Muscle of leg (tissue), 11 donors: ENCODE measurements around the gene CCSER1. TPM values are rescaled to one million over a fixed set of nuclear protein-coding genes. Genes with fewer than 3 reads are reported as not detected.

Experiments used
- DNase-seq: peaks from one replicate; pipeline ENCODE4 v3.0.0; 2013
- H3K27ac ChIP-seq: one replicate; pipeline ENCODE4 v1.5.1; 2013; ENCODE audit warnings: mild to moderate bottlenecking, low read length, control low read depth
- H3K27me3 ChIP-seq: one replicate; pipeline ENCODE4 v1.6.1; 2013; ENCODE audit warnings: low read length; ENCODE audit not compliant: control insufficient read depth, insufficient read depth
- H3K36me3 ChIP-seq: one replicate; pipeline ENCODE4 v1.6.1; 2013; ENCODE audit warnings: low read length; ENCODE audit not compliant: control insufficient read depth, insufficient read depth
- H3K4me1 ChIP-seq: one replicate; pipeline ENCODE4 v1.6.1; 2013; ENCODE audit warnings: low read length; ENCODE audit not compliant: control insufficient read depth, insufficient read depth
- H3K4me3 ChIP-seq: one replicate; pipeline ENCODE4 v1.5.1; 2013; ENCODE audit warnings: low read length, control low read depth
- H3K9me3 ChIP-seq: replicated peaks from 2 replicates; pipeline ENCODE4 v1.6.1; 2013; ENCODE audit warnings: low read depth, low read length; ENCODE audit not compliant: control insufficient read depth
- WGBS: methylation state at CpG from one replicate; pipeline ENCODE4 v1.1.5; 2013; ENCODE audit warnings: missing lambda C conversion rate; ENCODE audit not compliant: insufficient coverage; 5-methylcytosine and 5-hydroxymethylcytosine counted together
- polyA plus RNA-seq, 8 donors: library from polyadenylated mRNA; unstranded; fragments of 120-200 nt; gene quantifications; one replicate each; pipeline versions ENCODE4 v1.2.1 to v1.2.3, GENCODE V29; 2013; ENCODE audit warnings: inconsistent platforms in 1 of 8, low replicate concordance in 1 of 8; ENCODE audit not compliant: insufficient read length in 8 of 8, insufficient read depth in 1 of 8
- total RNA-seq: library from RNA; stranded (reverse); fragments of 120-200 nt; gene quantifications from one replicate; pipeline ENCODE4 v1.2.4, GENCODE V29; 2013

The CCSER1 gene
- total and polyA plus RNA-seq, 9 donors, result 0.26 to 1.2 (median 0.41) TPM

- Histone ChIP-seq H3K27ac (no peak overlapping the region), H3K27me3 (no peaks in the 10 kb centered on the region), H3K4me1 (no peaks in the 10 kb centered on the region), H3K4me3 (no peak overlapping the region), H3K36me3 (no peaks in the 10 kb centered on the region), H3K9me3 (no peaks in the 10 kb centered on the region)
- WGBS, result 100% methylated on average over 1 of the region's 5 CpGs
- DNase-seq, result no peak
Observed at GRCh38 chr4:90415116-90415515, 287.9 kb downstream of the CCSER1 start.

GRCh38 chr4:90419124-90419711 lies 292.0 kb downstream of the CCSER1 start:
- H3K27me3 ChIP-seq, result no peaks in the 10 kb centered on the region
- H3K4me3 ChIP-seq, result no peak overlapping the region
- DNase-seq, result peak; percentile 50

GRCh38 chr4:90421161-90421560 lies 294.0 kb downstream of the CCSER1 start:
- Histone ChIP-seq H3K4me1 (no peaks in the 10 kb centered on the region), H3K27me3 (no peaks in the 10 kb centered on the region), H3K36me3 (no peaks in the 10 kb centered on the region), H3K9me3 (no peaks in the 10 kb centered on the region), H3K27ac (no peak overlapping the region), H3K4me3 (no peak overlapping the region)
- no CpG with 5 or more reads among the region's 2 CpGs for WGBS
- no peak for DNase-seq

More at GRCh38 chr4:90419124-90419711, 292.0 kb downstream of the CCSER1 start:
- H3K9me3 ChIP-seq, result no peaks in the 10 kb centered on the region
- no peak overlapping the region for H3K27ac ChIP-seq
- no peaks in the 10 kb centered on the region for H3K4me1 ChIP-seq
- WGBS, result no CpG with 5 or more reads among the region's 2 CpGs
- no peaks in the 10 kb centered on the region for H3K36me3 ChIP-seq

DNA sequence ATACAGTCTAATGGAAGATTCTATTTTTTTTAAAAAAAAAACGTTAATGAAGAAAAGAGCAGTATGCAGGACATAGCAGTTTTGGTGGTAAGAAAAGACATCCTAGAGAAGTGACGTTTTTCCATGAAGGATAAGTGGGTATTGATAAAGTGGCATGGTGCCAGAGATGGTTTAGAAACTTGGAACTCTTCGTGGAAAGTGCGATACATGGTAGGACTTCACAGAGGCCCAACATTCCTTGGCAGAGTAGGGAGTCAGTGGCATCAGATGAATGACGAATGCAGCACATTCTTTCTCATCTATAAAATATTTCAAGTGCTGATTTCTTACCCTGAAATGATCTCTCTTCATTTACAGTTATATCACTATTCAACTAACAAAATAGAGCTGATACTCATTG lies 298.7 kb downstream of the CCSER1 start:
- Histone ChIP-seq H3K27me3 (no peaks in the 10 kb centered on the region), H3K9me3 (no peaks in the 10 kb centered on the region), H3K4me1 (no peaks in the 10 kb centered on the region), H3K4me3 (no peak overlapping the region), H3K36me3 (no peaks in the 10 kb centered on the region), H3K27ac (no peak overlapping the region)
- no peak for DNase-seq
- 67% methylated on average over 3 of the region's 5 CpGs for WGBS

- no peaks in the 10 kb centered on the region for H3K4me1 ChIP-seq
Observed at GRCh38 chr4:90438522-90438921, 311.3 kb downstream of the CCSER1 start.

DNA sequence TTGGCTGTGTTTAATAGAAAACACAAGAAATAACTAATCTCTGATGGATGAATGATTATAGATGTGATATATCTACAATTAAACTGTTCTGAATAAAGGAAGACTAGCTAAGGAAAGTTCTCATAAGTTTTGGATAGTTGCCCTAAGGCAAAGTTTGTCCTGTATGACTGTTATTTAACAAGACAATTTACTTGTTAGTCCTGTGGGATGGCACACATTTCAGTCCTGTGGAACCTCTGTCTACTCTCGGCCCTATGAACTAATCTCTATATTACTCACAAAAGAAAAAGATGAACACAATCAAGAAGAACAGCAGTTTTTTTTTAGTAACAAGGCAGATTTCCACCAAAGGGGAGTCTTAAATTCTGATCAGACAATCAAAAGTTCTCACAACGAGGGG lies 314.6 kb downstream of the CCSER1 start:
- H3K4me3 ChIP-seq, result no peak overlapping the region
- no peaks in the 10 kb centered on the region for H3K9me3 ChIP-seq
- WGBS, result no CpG with 5 or more reads among the region's 2 CpGs
- no peaks in the 10 kb centered on the region for H3K4me1 ChIP-seq
- H3K27me3 ChIP-seq, result no peaks in the 10 kb centered on the region
- no peak overlapping the region for H3K27ac ChIP-seq
- DNase-seq, result no peak
- no peaks in the 10 kb centered on the region for H3K36me3 ChIP-seq

More at GRCh38 chr4:90438522-90438921, 311.3 kb downstream of the CCSER1 start:
- no peak for DNase-seq
- H3K36me3 ChIP-seq, result no peaks in the 10 kb centered on the region
- no peaks in the 10 kb centered on the region for H3K9me3 ChIP-seq
- H3K27me3 ChIP-seq, result no peaks in the 10 kb centered on the region
- no peak overlapping the region for H3K4me3 ChIP-seq
- no peak overlapping the region for H3K27ac ChIP-seq

DNA sequence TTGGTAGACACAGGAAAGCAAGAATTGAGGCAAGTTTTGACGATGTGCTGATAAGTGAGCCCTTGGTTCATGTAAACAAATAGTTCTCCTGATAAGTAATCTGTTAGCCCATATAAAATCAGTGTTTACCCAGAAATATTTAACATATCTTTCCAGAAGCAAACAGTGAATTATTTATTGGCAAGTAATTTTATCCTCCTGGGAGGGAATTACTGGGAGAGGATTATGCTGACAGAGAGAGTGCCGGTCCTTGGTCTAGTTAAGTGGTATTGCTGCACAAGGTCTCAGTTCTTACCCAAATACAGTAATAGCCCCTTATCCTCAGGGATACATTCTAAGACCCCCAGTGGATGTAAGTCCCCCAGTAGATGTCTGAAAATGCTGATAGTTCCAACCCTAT lies 315.4 kb downstream of the CCSER1 start:
- DNase-seq, result no peak
- WGBS, result no CpG with 5 or more reads among the region's 2 CpGs
- H3K4me1 ChIP-seq, result no peaks in the 10 kb centered on the region
- no peaks in the 10 kb centered on the region for H3K36me3 ChIP-seq
- no peaks in the 10 kb centered on the region for H3K9me3 ChIP-seq
- no peaks in the 10 kb centered on the region for H3K27me3 ChIP-seq
- no peak overlapping the region for H3K4me3 ChIP-seq
- H3K27ac ChIP-seq, result no peak overlapping the region

DNA sequence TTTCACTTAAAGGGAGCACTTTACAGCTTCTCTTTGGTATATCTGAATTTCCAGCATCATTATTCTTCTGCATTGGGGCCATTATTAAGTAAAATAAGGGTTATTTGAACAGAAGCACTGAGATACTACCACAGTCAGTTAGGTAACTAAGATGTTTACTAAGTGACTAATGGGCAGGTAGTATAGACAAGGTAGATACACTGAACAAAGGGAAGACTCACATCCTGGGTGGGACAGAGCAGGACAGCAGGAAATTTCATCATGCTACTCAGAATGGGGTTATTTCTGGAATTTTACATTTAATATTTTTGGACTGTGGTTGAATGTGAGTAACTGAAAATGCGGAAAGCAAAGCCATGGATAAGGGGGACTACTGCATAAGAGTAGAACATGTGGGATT lies 316.0 kb downstream of the CCSER1 start:
- no peak overlapping the region for H3K27ac ChIP-seq
- DNase-seq, result no peak
- H3K4me3 ChIP-seq, result no peak overlapping the region
- H3K36me3 ChIP-seq, result no peaks in the 10 kb centered on the region
- no peaks in the 10 kb centered on the region for H3K27me3 ChIP-seq
- WGBS, result no CpG with 5 or more reads among the region's 1 CpG
- no peaks in the 10 kb centered on the region for H3K4me1 ChIP-seq
- H3K9me3 ChIP-seq, result no peaks in the 10 kb centered on the region

DNA sequence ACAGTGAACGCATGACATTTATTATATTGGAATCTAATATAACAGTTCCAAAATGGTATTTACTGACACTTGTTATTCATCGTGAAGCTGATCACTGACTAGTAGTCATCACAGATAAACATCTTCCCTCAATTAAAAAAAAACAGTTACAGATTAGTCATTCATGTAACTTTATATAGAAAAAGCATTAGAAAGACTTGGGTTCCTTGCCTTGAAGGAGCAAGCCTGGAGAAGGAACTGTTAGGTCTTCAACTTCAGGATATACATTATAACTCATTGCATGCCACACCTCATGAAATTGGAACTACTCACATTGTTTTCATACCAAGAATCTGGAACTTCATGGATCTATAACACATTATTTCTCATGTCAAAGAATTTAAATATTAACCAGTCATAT lies 317.7 kb downstream of the CCSER1 start:
- no peaks in the 10 kb centered on the region for H3K36me3 ChIP-seq
- no CpG with 5 or more reads among the region's 2 CpGs for WGBS
- H3K27ac ChIP-seq, result no peak overlapping the region
- no peak overlapping the region for H3K4me3 ChIP-seq
- DNase-seq, result no peak
- H3K4me1 ChIP-seq, result no peaks in the 10 kb centered on the region
- no peaks in the 10 kb centered on the region for H3K27me3 ChIP-seq
- peaks cover 1% of the 10 kb centered on the region for H3K9me3 ChIP-seq

DNA sequence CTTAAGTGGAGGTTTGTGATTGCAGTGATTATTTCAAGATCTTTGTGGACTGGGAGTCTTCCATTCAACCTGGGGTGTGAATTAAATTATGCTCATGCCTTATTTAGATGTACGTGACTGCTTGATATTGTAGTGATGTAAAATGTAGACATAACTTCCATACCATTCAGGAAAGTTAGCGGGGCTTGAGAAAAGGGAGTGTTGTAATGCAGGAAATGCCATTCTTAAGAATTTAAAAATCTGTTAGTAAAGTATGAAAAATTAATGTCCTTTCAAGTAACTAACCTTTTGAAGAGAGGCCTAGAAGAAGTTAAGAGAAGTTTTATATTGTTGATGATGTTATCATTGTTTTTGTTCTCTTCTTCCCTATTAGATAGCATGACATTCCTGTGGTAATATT lies 318.2 kb downstream of the CCSER1 start:
- Histone ChIP-seq H3K36me3 (no peaks in the 10 kb centered on the region), H3K4me1 (no peaks in the 10 kb centered on the region), H3K27me3 (no peaks in the 10 kb centered on the region), H3K4me3 (no peak overlapping the region), H3K27ac (no peak overlapping the region), H3K9me3 (peaks cover 2% of the 10 kb centered on the region)
- DNase-seq, result no peak
- WGBS, result no CpG with 5 or more reads among the region's 2 CpGs

DNA sequence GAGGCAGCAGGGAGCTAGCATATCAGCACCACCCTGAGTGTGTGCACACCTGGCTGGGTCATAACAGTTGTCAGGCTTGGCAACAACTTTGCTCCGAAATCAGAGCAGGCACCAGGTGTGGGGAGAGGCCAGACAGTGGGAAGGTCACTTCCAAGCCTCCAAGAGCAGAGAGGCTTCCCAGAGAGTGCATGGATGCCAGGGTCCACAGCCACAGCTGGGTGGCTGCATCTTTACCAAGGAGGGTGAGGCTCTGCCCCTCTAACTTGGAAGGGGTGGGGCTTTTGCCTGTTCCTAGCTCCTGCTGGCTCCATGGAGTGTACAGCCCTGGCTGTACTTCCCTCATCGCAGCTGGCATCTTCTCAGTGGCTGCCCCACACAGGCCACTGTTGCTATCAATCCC lies 322.4 kb downstream of the CCSER1 start:
- no peak overlapping the region for H3K4me3 ChIP-seq
- H3K36me3 ChIP-seq, result no peaks in the 10 kb centered on the region
- H3K4me1 ChIP-seq, result no peaks in the 10 kb centered on the region
- H3K27me3 ChIP-seq, result no peaks in the 10 kb centered on the region
- 75% methylated on average over 1 of the region's 2 CpGs for WGBS
- H3K9me3 ChIP-seq, result peaks cover 2% of the 10 kb centered on the region
- DNase-seq, result no peak
- H3K27ac ChIP-seq, result no peak overlapping the region
